ENCODE measurements around the gene CHMP5.

Gene CHMP5

DNA sequence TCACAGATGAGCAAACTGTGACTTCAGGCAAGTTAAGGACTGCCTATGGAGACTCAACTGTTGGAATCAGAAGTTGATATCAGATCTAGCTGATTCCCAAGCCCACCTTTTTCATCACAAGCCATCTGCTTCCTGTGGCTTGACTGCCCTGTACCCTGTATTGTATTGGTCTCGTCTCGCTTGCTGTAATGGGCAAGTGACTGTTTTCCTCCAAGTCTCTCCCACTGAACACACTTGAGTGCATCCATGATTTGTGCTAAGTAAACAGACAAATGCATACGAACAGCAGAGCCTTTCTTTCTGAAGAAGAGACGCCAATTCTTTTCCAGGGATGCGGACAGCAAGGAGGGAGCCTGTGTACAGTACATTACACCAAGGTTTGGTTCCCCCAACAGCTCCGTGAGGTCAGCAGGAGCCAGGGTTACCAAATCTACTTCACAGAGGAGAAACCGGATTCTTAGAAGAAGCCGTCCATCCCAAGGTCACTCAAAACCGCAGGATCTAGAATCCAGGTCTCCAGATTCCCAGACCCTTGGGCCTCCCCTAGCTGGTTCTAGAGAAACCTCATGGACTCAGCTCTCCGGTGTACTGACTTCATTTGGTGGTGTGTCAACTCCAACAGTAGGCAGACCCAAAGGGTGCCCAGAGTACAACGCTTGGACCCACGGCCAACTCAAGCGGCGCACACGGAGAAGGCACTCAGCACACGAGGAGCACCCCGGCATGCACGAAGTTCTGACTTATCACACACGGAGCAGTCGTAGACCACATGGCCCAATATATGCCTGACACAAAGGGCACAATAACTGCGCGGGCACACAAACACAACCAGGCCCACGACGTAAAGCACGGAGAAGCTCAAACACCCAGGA lies 1.5 kb upstream of the CHMP5 start:
- FAIRE-seq (peak; percentile 17), DNase-seq (ENCODE audit: insufficient read length) (no peak)
- TF ChIP-seq POLR2A (IDR thresholded peaks at IDR 0.05; ENCODE audit: low read depth, low read length): no peak
- no peak for TF ChIP-seq POLR2AphosphoS5 (IDR thresholded peaks at IDR 0.05; ENCODE audit: low read depth, low read length)
- no peak for TF ChIP-seq TAF1 (IDR thresholded peaks at IDR 0.05; ENCODE audit: borderline replicate concordance, low read depth, low read length)

DNA sequence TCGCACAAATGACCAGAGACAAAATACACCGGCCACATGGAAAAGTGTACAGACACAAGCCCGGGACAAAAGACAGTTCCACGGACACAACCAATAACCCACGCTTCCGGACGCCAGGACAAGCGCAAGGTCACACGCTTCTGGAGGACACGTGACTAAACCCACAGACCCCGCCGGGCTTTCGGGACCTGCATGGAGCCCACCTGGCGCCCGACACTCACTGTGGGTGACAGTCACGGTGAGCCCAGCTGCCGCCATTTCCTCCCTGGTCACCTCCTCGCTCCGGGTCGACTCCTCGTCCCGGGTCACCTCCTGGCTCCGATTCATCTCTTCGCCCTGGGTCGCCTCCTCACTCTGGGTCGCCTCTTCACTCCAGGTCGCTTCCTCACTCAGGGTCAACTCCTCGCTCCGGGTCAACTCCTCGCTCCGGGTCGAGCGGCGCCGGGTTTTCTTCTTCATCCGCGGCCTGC lies 811 bp upstream of the CHMP5 start:
- TF ChIP-seq POLR2A (IDR thresholded peaks at IDR 0.05; ENCODE audit: low read depth, low read length) (no peak; the same call in 1 of the 2 replicates), TAF1 (IDR thresholded peaks at IDR 0.05; ENCODE audit: borderline replicate concordance, low read depth, low read length) (peak; percentile 66; the same call in 1 of the 2 replicates), POLR2AphosphoS5 (IDR thresholded peaks at IDR 0.05; ENCODE audit: low read depth, low read length) (peak; percentile 72)
- FAIRE-seq (peak; percentile 72), DNase-seq (ENCODE audit: insufficient read length) (peak; percentile 39)

DNA sequence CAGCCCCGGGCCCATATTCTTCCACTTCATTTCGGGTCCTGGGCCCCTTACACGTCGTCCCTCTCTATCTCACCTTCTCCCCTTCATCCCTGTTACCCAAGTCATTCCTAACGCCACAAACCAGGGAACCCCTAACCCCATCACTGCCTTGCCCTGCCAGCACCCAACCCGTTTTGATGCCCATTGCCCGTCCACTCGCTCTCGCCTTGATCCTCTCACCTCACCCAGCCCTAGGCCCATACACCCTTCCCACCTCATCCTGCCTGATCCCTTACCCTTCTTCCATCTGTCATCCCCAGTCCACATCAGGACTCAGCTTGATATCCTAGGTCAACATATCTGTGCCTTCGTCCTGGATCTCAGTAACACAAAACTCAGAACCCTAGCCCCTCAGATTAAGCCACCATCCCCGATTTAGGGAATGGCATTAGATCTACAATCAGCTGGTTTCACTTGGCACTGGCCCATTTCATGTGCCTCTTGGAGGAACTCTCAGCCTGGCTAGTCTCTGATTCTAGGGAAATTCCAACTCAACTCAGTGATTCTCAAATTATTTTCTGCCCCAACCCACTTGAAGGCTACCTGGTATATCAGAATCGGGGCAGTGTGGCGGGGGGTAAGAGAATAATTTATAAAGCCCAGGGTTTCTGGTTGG lies 489 bp downstream of the CHMP5 start:
- peak; percentile 74 for TF ChIP-seq POLR2AphosphoS5 (IDR thresholded peaks at IDR 0.05; ENCODE audit: low read depth, low read length)
- TF ChIP-seq TAF1 (IDR thresholded peaks at IDR 0.05; ENCODE audit: borderline replicate concordance, low read depth, low read length): no peak
- peak; percentile 43; the same call in 1 of the 2 replicates for TF ChIP-seq POLR2A (IDR thresholded peaks at IDR 0.05; ENCODE audit: low read depth, low read length)
- FAIRE-seq (peak; percentile 5), DNase-seq (ENCODE audit: insufficient read length) (no peak)

DNA sequence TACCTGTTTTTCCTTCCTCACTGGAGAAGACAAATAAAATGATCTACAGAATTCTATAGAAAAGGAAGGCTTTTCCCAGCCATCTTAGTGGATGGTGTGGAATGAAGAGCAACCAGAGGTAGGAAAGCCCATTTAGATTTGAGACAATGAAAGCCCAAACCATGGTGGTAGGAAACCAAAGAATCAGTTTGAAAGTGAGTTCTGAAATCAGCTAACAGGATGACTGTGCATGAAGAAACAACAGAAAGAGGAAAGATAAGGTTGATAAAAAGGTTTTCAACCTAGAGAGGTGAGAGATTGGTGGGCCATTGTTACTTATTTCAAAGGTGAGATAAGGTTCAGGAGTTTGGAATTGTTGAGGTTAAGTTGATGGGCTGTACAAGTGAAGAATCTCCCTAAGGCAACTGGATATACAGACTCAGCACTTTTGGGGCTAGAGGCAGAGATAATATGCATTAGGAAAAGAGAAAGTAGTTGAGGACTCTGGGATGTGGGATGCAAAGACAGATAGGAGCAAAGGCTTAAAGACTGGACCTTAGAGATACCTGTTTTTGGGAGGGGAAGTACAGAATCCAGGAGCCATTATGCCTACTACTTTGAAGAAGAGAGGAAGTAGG lies 2.4 kb downstream of the CHMP5 start:
- TF ChIP-seq TAF1 (IDR thresholded peaks at IDR 0.05; ENCODE audit: borderline replicate concordance, low read depth, low read length): no peak
- no peak for TF ChIP-seq POLR2A (IDR thresholded peaks at IDR 0.05; ENCODE audit: low read depth, low read length)
- no peak for TF ChIP-seq POLR2AphosphoS5 (IDR thresholded peaks at IDR 0.05; ENCODE audit: low read depth, low read length)
- FAIRE-seq: no peak
- DNase-seq (ENCODE audit: insufficient read length): no peak

DNA sequence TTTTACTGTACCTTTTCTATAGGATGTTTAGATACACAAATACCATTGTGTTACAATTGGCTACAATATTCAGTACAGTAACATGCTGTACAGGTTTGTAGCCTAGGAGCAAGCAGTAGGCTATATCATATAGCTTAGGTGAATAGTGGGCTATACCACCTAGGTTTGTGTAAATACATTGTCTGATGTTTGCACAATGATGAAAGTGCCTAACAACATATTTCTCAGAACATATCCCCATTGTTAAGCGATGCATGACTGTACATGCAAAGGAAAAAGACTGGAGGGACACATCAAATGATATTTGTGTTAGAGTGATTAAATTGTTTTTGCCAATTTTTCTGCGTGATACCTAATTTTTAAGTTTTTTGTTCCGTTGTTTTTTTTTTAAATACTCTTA lies 5.3 kb downstream of the CHMP5 start:
- no peak for DNase-seq (ENCODE audit: insufficient read length)
- no peak for FAIRE-seq
- TF ChIP-seq POLR2AphosphoS5 (IDR thresholded peaks at IDR 0.05; ENCODE audit: low read depth, low read length) (no peak), TAF1 (IDR thresholded peaks at IDR 0.05; ENCODE audit: borderline replicate concordance, low read depth, low read length) (no peak), POLR2A (IDR thresholded peaks at IDR 0.05; ENCODE audit: low read depth, low read length) (no peak)

DNA sequence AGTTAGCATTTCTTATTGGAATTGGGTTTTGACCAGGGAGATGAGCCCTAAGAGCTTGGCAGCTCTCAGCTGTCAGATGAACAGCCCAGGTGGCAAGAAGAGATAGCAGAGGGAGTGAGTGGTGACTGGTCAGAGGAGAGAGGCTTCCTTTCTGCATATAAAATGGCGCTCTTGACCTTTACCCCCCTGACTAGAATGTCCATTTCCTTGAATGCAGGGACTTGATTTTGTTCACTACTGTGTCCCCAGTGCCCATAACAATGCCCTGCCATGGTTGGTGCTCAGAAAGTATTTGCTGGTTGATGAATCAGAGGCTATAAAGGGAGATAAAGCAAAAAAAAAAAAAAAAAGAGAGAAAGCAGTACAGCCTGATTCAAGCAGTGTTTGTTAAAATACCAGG lies 7.2 kb downstream of the CHMP5 start:
- no peak for FAIRE-seq
- TF ChIP-seq TAF1 (IDR thresholded peaks at IDR 0.05; ENCODE audit: borderline replicate concordance, low read depth, low read length) (no peak), POLR2AphosphoS5 (IDR thresholded peaks at IDR 0.05; ENCODE audit: low read depth, low read length) (no peak), POLR2A (IDR thresholded peaks at IDR 0.05; ENCODE audit: low read depth, low read length) (no peak)
- DNase-seq (ENCODE audit: insufficient read length): no peak

DNA sequence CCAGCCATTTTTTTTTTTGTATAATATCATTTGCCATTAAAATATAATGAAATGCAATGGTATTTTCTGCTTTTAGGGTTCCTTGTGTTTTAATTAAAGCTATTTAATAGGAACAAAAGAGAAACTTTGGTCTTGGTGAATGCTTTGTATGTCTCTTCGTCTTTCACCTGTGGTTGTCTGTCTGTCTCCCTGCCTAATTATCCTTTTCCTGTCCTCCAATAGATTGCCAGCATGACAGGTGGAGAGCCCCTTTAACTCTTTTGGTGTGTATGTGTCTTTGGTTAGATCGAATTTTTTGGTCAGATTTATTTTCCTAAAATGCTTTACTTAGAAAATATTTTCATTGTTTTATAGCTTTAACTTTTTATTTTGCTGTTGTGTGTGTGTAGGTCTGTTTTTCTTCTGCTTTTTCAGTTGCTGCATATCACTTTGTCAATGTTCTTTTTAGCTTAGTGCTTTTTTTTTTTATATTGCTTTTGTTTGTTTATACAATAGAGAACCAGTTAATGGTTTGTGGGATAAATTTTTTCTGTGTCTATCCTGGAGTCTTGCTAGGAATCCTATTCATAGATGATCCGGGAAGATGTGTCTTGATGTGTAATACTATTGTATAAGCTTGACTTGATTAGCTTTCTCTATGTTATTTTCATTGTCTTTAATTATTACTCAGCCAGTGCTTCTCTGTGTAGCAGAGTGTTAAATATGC lies 8.6 kb downstream of the CHMP5 start:
- no peak for TF ChIP-seq POLR2A (IDR thresholded peaks at IDR 0.05; ENCODE audit: low read depth, low read length)
- TF ChIP-seq POLR2AphosphoS5 (IDR thresholded peaks at IDR 0.05; ENCODE audit: low read depth, low read length): no peak
- no peak for TF ChIP-seq TAF1 (IDR thresholded peaks at IDR 0.05; ENCODE audit: borderline replicate concordance, low read depth, low read length)
- FAIRE-seq: no peak
- no peak for DNase-seq (ENCODE audit: insufficient read length)

DNA sequence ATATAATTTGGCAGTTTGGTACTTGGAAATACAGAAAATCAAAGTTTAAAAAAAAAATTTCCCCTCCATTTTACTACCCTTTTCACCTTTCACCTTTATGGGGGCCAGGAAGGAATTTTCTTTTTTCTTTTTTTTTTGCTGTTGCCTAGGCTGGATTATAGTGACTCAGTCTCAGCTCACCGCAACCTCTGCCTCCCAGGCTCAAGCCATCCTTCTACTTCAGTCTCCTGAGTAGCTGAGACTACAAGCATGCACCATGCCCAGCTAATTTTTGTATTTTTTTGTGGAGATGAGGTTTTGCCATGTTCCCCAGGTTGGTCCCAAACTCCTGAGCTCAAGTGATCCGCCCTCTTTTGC lies 9.1 kb downstream of the CHMP5 start:
- TF ChIP-seq POLR2A (IDR thresholded peaks at IDR 0.05; ENCODE audit: low read depth, low read length): no peak
- TF ChIP-seq POLR2AphosphoS5 (IDR thresholded peaks at IDR 0.05; ENCODE audit: low read depth, low read length): no peak
- TF ChIP-seq TAF1 (IDR thresholded peaks at IDR 0.05; ENCODE audit: borderline replicate concordance, low read depth, low read length): no peak
- DNase-seq (ENCODE audit: insufficient read length): no peak
- no peak for FAIRE-seq

DNA sequence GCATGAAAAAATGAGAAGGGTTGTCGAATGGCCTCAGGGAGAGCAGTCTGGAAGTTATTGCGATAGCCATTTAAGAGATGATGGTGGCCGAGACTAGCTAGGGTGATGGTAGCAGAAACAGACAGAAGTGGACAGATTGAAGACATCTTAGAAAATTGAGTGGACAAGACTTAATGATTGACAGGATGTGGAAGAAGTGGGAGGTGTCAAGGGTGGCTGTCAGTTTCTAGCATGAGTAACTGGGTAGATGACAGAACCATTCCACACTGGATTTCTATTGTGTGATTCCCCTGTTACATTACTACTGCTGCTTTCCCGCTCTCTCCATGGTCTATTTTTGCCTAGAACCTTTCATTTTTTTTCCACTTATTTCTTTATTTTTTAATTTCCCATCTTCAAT lies 12.6 kb downstream of the CHMP5 start:
- TF ChIP-seq POLR2AphosphoS5 (IDR thresholded peaks at IDR 0.05; ENCODE audit: low read depth, low read length) (no peak), POLR2A (IDR thresholded peaks at IDR 0.05; ENCODE audit: low read depth, low read length) (no peak), TAF1 (IDR thresholded peaks at IDR 0.05; ENCODE audit: borderline replicate concordance, low read depth, low read length) (no peak)
- DNase-seq (ENCODE audit: insufficient read length) (no peak), FAIRE-seq (no peak)

DNA sequence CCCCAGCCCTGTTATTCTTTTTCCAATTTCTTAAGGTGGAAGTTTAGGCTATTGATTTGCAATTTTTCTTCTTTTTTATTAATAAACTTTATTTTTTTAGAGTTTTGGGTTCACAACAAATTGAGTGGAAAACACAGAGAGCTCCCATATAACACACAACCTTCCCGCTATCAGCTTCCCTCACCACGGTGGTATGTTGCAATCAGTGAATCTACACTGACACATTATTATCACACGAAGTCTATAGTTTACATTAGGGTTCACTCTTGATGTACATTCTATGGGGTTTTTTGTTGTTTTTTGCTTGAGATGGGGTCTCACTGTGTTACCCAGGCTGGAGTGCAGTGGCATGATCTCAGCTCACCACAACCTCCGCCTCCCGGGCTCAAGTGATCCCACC lies 20.7 kb downstream of the CHMP5 start:
- FAIRE-seq (no peak), DNase-seq (ENCODE audit: insufficient read length) (no peak)
- TF ChIP-seq TAF1 (IDR thresholded peaks at IDR 0.05; ENCODE audit: borderline replicate concordance, low read depth, low read length) (no peak), POLR2AphosphoS5 (IDR thresholded peaks at IDR 0.05; ENCODE audit: low read depth, low read length) (no peak), POLR2A (IDR thresholded peaks at IDR 0.05; ENCODE audit: low read depth, low read length) (no peak)

DNA sequence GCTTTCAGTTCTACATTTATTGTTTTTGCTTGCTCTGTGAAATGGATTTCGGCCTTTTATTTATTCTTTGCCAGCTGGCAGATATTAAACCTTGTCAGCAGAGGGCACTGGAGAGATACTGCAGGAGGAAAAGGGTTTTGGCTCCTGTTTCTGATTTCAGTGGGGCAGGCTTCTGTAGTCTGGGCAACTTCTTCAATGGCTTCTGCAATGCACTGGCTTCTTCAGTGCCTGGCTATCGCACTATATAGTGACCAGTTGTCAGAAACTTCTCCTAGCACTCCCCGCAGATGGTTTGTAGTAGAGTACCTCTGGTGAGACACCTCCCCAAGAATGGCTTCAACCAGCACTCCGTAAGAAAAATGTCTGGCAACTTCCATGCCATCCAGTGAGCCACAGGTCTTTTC lies 22.2 kb downstream of the CHMP5 start:
- DNase-seq (ENCODE audit: insufficient read length) (no peak), FAIRE-seq (peak; percentile 79)
- no peak for TF ChIP-seq TAF1 (IDR thresholded peaks at IDR 0.05; ENCODE audit: borderline replicate concordance, low read depth, low read length)
- TF ChIP-seq POLR2AphosphoS5 (IDR thresholded peaks at IDR 0.05; ENCODE audit: low read depth, low read length): no peak
- no peak for TF ChIP-seq POLR2A (IDR thresholded peaks at IDR 0.05; ENCODE audit: low read depth, low read length)
